GM18870 (cell line): ENCODE results near the gene SPOCK3.
A peak's percentile ranks its signal among the peaks of the same experiment; 100 is the strongest.

Experiments
- ATAC-seq: cut with Tn5 transposase; IDR thresholded peaks from one replicate; pipeline ENCODE4 v1.9.1; 2021; ENCODE audit warnings: moderate library complexity; ENCODE audit not compliant: unreplicated experiment

SPOCK3 gene

DNA sequence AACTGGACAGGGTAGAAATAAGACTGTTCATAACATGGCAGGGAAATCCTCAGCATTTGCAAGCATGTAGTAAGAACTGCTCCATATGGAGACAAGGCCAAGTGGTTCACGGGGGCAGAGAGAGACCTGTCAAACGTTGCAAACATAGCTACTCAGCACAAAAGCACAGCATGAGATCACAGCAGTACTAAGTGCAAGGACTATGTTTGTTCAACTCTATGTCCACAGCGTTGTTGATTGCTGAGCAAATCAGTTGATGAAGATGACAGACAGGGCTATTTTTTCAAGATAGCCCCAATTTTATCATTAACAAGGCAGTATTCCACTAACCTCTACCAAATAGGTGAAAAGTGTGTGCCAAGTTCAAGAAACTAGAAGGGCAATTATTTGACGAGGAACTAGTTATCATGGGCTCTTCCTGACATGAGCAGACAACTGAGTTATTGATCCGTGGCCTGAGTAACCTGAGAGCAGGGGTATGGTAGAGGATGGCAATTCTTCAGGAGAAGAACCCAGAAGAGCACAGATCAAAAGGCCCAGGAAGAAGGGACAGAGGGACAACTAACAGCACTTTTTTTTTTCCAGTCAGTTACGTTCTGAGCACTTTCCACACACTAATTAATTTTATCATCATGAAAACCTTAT, 57.4 kb downstream of the SPOCK3 start:
- no peak for ATAC-seq

DNA sequence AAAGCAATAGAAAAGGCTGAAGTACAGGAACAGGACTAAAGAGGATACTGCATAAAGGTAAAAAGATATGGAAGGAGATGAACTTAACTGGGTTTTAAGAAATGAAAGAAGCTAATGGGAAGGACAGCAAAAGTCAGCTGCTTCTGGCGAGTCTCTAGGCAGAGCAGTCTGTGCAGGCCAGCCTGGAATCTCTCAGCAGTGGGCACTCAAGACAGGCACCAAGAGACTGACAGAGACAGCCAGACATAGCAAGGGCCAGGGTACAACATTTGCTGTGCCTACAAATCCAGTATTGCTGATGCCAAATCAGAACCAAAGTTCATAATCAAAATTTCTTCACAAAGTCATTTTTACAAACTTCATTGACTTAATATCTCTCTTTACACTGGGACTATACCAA, 62.4 kb downstream of the SPOCK3 start:
- ATAC-seq: no peak

DNA sequence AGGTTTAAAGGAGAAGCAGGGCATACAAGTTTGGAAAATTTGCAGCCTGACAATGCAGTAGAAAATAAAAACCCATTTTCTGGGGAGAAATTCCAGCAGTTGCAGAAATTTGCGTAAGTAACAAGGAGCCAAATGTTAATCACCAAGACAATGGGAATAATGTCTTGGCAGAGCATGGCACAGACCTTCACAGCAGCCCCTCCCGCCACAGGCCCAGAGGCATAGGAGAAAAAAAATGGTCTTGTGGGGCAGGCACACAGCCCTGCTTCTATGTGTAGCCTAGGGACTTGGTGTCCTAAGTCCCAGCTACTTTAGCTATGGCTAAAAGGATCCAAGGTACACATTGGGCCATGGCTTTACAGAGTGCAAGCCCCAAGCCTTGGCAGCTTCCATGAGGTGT, 65.7 kb downstream of the SPOCK3 start:
- ATAC-seq: no peak

DNA sequence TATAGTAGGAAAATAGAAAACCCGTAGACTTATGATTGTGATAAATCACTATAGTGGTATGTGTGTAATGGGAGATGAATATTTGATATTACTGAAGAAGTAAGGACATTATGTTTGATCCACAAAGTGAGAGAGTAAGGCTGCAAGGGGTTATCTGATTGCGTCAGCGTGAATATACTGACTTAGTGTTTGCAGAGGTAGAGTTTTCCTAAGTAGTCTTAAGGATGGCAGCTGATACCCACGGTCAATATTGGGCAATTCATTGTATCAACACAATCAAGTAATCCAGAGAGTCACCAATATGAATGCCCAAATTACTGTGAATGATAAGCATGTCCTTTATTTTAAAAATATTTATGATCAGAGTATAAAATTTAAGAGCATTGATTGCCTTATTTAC, 83.7 kb downstream of the SPOCK3 start:
- no peak for ATAC-seq

DNA sequence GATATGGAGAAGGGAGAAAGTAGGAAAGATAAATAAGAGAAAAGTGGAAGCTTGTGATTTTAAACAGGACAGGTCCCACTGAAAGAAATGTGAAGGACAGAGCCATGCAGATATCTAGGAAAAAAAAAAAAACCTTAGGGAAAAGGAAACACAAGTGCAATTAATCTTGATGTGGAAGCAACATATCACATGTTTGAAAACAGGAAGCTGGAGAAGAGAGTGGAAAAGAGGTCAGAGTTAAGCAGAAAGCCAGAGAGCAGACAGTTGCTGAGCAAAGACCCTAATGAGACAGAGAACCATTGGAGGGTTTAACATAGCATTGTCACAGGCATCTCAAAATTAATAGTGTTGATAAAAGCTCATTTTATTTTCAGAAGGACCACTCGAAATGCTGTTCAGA, 89.7 kb downstream of the SPOCK3 start:
- no peak for ATAC-seq

DNA sequence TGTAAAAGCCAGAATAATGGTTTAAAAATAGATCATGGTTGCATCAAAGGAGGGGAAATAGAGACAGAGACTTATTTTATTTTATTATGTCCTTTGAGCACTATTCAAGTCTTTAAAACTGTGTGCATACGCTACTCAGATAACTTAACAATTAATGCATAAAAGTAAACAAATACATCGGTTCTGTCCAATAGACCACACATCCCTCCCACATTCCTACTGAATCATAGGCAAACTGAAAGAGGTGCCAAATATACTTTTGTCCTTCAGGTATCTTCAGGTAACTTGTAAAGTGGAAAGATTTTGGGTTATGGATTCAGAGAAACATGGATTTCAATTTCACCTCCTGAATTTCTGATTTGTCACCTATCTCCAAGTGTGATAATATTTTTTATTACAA, 91.3 kb downstream of the SPOCK3 start:
- ATAC-seq: no peak

DNA sequence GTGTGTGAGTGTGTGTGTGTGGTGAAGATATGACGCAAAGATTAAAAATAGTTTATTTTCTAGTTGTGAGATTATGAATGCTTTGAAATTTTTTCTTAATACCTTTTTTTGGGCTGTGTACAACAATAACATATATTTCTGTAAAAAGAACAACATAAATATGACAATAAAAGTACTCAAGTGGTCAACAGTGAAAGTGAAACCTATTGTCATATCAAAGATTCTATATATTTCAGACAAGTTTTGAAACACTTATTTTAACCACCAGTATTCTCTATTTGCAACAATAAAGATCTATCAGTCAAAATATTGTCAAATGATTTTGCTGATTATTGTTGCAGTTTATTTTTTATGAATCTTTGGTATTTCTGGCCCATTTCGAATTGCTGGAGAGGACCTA, 98.0 kb downstream of the SPOCK3 start:
- no peak for ATAC-seq

DNA sequence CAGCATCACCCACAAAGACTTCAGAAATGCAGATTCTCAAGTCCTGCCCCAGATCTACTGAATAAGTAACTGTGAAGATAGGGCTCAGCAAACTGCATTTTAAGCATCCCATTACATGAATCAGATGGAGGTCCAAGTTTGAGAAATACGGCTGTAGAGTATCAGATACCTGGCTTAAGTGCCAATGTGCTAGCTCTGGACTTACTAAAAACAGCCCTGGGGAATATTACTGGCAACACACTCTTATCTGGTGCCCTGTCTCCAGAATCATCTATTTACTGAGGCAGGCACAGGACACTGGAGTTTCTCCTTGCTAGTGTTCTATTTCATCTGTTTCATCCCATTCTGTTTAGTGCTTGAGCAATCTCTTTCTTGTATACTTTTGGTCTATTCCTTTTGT, 105.1 kb downstream of the SPOCK3 start:
- no peak for ATAC-seq

DNA sequence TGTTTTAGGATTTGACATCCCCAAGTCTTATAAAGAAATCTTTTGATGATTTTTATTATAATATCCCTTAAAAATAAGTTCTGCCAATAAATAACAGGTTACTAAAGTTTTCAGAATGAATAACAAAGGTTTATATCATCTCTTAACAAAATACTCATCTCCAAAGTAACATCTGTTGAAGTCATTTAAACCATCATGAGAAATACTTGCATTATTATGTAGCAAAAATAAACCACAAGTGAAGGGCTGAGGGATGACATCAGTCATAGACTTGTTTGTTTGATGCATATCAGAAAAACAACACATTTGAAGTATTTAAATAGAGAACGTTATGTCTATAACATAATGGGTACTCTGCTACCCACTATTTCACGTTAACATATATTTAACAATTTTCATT, 114.9 kb downstream of the SPOCK3 start:
- no peak for ATAC-seq

DNA sequence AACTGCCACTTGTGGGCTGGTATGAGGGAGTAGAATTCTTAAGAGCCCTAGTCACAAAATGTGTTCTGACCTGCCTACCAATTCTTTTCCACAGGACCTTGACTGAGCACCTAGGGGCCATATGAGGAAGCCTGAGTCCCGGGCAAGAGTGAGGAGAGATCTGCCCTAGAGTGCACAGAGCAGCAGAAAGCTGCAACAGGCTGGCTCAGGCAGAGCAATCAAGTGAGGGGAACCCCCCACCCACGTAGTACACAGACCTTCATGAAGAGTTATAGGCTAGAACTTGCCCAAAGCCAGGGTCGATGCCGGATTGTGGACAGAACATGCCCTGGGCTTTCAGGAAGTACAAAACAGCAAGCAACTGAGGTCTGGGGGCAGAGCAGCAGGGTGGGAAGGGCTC, 117.0 kb downstream of the SPOCK3 start:
- ATAC-seq: no peak

DNA sequence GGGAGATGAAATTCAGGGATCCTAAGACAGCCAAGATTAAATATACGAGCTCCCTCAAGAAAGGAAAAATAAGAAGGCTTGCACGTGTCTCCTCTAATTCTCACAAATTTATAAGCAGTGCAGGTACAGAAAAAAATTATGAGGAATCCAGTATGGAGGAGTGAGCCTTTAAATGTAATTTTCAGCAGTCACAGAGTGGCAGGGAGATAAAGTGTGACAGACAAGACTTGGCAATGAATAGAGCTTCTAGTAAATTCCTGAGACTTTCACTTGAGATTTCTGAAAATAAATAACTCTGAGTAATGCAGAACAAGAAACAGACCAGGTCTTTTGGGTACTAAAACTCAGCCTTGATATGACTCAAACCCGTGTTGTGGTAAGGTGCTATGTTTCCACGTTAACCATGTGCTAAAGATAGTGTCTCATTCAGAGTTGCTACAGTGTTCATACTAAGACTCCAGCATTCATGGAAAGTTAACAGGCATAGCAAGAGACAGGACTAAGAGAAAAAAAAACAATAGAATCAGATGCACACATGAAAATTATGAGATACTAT, 119.8 kb downstream of the SPOCK3 start:
- ATAC-seq: peak; percentile 89

DNA sequence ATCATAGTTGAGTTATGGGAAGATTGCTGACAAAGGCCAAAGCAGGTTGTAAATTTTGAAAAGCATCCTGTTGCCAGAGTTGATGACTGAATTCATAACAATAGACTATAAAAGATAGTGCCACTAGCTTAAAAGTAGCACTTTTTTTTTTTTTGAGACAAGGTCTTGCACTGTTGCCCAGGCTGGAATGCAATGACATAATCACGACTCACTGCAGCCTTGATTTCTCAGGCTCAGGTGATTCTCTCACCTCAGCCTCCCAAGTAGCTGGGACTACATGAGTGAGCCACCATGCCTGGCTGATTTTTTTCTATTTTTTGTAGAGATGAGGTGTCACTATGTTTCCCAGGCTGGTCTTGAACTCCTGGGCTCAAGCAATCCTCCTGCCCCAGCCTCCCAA, 122.7 kb downstream of the SPOCK3 start:
- ATAC-seq: no peak

DNA sequence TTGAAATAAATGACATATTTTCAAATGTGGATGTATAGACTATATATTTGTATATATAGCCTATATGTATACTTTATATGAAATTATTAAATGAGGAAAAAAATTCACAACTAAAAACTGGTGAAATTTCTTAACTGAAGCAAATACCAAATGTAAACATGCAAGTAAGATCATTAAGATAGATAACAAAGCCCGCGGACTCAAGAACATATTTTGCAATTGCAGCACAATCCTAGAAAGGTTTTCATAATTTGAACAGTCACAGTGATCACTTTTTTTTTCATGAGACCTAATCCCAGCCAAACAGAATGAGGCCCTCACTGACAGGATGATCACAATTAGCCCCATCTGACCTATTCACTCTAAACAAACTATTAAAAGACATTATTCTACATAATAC, 123.2 kb downstream of the SPOCK3 start:
- no peak for ATAC-seq

DNA sequence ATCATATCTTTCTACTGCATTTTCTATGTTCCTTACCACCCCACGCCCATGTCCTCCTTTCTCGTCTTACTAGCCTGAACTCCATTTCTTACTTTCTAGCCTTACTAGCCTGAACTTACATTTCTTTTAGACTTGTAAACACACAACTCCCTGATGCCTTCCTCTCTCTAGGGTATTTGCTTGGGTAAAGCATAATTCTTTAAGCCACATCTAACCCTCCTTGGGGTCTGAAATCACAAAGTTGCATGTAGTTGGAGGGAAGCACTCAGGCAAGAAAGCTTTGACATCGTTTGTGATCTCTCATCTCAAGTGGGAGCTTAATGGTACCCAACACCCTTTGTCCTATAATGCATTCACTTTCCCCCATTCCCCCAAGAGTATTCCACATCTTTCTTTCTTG, 124.4 kb downstream of the SPOCK3 start:
- ATAC-seq: no peak

DNA sequence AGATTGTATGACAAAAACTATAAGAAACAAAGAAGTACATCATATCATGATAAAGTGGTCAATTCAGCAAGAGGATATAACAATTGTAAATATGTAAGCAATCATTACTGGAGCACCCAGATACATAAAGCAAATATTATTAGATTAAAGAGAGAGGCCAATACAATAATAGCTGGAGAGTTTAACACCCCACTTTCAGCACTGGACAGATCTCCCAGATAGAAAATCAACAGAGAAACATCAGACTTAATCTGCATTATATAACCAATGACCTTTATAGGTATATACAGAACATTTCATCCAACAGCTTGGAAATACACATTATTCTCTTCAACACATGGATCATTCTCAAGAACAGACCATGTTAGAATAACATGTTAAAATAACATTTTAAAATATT, 128.4 kb downstream of the SPOCK3 start:
- ATAC-seq: no peak

DNA sequence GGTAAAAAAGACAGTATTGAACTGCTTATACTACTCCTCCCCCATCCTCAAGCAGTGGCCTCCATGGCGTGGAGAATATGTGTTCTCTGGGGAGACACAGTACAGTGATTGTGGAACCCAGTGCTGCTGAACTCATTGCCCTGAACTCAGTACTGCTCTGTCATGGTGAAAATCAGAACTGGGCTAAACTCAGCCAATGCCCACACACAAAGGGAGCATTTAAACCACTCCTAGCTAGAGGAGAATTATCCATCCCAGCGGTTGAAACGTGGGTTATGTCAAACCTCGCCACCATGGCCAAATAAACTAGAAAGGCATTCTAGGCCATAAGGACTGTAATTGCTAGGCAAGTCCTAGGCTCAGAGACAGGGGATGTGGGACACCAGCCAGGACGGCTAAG, 131.8 kb downstream of the SPOCK3 start:
- ATAC-seq: no peak

DNA sequence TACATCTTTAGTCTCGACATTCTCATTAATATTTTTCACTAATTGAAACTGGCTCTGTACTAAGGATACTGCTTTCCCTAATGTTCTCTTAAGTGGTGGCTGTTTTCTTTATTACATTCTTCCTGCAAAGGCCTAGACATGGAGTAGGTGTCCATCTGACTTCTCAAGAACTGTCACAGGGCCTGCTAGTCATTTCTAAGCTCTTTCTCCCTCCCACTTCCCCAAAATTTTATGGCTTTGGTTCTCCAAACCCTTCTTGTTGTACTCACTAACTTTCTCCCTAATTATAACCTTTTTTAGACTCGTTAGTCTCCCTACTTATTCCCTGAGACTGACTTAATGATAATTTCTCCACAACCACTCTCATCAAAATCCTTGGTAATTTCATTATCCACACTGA, 133.3 kb downstream of the SPOCK3 start:
- no peak for ATAC-seq

DNA sequence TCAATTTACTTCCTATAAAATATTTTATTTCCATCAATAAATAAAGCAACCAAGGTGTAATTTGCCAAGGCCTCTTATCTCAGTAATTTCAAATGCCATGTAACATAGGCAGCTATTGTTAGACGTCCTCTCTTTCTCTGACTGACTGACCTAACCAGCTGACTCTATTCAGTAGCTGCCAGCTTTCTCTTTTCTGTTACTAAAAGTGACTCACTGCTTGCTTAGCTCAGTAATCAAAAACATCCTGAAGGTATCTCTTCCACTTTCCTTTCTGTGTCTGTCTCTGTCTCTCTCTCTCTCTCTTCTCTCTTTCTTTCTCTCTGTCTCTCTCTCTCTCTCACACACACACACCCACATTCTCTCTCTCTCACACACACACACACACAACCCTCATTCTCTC, 134.2 kb downstream of the SPOCK3 start:
- ATAC-seq: peak; percentile 92

DNA sequence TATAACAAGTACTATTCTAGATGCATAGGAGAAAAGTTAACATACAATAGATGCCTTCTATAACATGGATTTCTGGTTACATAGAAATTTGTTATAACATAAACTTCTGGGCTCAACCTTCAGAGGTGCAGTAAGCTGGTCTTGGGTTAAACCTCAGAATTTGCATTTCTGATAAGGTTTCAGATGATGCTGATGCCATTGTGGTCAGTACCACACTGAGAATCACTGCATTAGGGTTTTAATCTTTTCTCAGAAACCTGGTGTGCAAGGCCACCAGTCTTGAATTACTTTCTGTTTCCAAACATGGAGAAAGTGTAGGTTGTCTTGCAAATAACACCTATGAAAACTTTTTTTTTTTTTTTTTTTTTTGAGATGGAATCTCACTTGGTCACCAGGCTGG, 146.2 kb downstream of the SPOCK3 start:
- ATAC-seq: peak; percentile 82

DNA sequence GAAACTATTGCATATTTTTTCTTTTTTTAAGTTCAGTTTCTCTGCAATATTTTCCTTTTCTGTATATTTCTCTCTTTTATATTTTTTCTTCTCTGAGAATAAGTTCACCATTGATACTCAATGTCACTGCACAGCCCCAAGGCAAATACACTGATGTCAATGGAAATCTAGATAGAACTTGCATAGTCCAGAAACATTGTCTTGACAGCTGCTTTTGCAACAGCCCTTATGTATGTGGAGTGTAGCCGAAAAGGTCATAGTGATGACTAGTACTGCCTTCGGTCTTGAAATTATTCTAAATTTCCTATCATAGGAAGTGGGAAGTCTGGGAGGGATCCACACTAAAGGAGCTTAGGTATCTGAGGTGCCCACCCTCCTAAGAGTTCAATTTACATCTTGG, 150.0 kb downstream of the SPOCK3 start:
- ATAC-seq: no peak

DNA sequence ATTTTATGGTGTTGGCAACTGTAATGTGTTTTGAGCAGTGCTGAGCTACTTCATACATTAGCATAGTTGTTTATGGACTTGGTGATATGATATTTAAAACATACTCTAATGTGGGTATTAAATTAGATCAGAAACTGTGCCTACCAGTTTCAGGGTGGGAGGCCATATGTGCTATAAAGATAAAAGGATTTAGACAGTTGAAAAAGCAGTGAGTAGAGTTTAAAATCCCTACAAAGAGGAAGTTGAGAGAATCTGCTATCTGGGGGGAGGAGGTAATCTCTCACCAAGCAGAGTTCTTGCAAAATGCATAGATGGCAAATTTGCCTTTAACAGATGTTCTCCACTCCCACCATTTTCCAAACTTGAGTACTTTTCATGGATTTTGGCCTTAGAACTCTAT, 154.5 kb downstream of the SPOCK3 start:
- ATAC-seq: no peak

DNA sequence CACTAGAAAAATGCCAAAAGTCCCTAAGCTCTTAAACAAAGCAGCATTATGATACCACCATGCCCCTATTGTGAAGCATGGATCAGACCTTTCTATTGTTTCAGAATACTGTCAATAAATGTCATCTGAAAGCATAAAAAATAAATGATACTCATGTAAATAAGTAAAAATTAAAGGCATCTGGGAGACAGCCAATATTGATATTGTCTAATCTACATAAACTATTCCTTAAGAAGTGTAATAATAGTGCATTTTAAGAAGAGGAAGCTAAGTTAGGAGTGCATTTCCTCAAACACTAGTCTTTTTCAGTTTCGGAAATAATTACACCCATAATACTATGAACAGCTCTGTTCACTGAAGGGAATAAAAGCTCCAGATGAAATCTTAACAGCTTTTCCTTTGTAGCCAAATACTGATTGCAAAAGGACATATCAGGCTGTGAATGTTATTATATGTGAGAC, 181.6 kb downstream of the SPOCK3 start:
- ATAC-seq: no peak

DNA sequence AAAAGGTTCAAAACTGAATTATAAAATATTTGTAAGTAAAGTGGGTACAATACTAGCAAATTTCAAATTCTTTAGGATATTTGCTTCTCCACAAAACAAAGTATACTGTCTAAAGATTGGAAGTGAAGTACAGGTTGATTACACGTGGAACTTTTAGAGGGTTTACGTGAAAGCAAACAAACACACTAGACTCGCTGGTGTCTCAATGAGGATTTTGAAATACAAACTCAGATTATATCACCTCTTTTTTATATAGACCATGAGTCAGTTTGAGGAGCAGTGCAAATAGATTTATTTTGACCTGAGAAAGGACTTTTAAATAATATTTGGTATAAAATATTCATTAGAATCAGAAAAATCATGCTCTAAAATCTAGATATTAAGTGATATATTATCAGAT, 185.0 kb downstream of the SPOCK3 start:
- no peak for ATAC-seq
